ENCODE data around the gene RPTOR.

RPTOR gene

GRCh38 chr17:80818871-80819270 is 274.2 kb downstream of the RPTOR start:
- no peak for DNase-seq
- no peak for TF ChIP-seq POLR2A (IDR thresholded peaks at IDR 0.05; ENCODE audit: low read length)
- TF ChIP-seq GATA1 (IDR thresholded peaks at IDR 0.05; ENCODE audit: low read depth, low read length), result no peak

GRCh38 chr17:80819422-80820164 is 275.0 kb downstream of the RPTOR start:
- no peak for DNase-seq
- TF ChIP-seq GATA1 (IDR thresholded peaks at IDR 0.05; ENCODE audit: low read depth, low read length) (no peak), POLR2A (IDR thresholded peaks at IDR 0.05; ENCODE audit: low read length) (no peak)

- DNase-seq, result no peak
- TF ChIP-seq GATA1 (IDR thresholded peaks at IDR 0.05; ENCODE audit: low read depth, low read length), result no peak
- TF ChIP-seq POLR2A (IDR thresholded peaks at IDR 0.05; ENCODE audit: low read length), result no peak
These were observed 275.7 kb downstream of the RPTOR start for GRCh38 chr17:80820331-80820730.

GRCh38 chr17:80821546-80821945 is 276.9 kb downstream of the RPTOR start:
- no peak for DNase-seq
- TF ChIP-seq GATA1 (IDR thresholded peaks at IDR 0.05; ENCODE audit: low read depth, low read length), result no peak
- no peak for TF ChIP-seq POLR2A (IDR thresholded peaks at IDR 0.05; ENCODE audit: low read length)

- TF ChIP-seq POLR2A (IDR thresholded peaks at IDR 0.05; ENCODE audit: low read length) (no peak), GATA1 (IDR thresholded peaks at IDR 0.05; ENCODE audit: low read depth, low read length) (no peak)
- DNase-seq, result no peak
These were observed 277.5 kb downstream of the RPTOR start for GRCh38 chr17:80822021-80822699.

GRCh38 chr17:80822700-80823410 is 278.2 kb downstream of the RPTOR start:
- DNase-seq, result no peak
- TF ChIP-seq POLR2A (IDR thresholded peaks at IDR 0.05; ENCODE audit: low read length), result no peak
- TF ChIP-seq GATA1 (IDR thresholded peaks at IDR 0.05; ENCODE audit: low read depth, low read length), result no peak

- TF ChIP-seq POLR2A (IDR thresholded peaks at IDR 0.05; ENCODE audit: low read length) (no peak), GATA1 (IDR thresholded peaks at IDR 0.05; ENCODE audit: low read depth, low read length) (no peak)
- DNase-seq, result no peak
These were observed 280.2 kb downstream of the RPTOR start for GRCh38 chr17:80824549-80825470.

GRCh38 chr17:80825471-80826345 is 281.1 kb downstream of the RPTOR start:
- DNase-seq, result no peak
- TF ChIP-seq POLR2A (IDR thresholded peaks at IDR 0.05; ENCODE audit: low read length), result no peak
- no peak for TF ChIP-seq GATA1 (IDR thresholded peaks at IDR 0.05; ENCODE audit: low read depth, low read length)

GRCh38 chr17:80826346-80826954 is 281.8 kb downstream of the RPTOR start:
- DNase-seq, result no peak
- TF ChIP-seq POLR2A (IDR thresholded peaks at IDR 0.05; ENCODE audit: low read length) (no peak), GATA1 (IDR thresholded peaks at IDR 0.05; ENCODE audit: low read depth, low read length) (no peak)

GRCh38 chr17:80826955-80827645 is 282.5 kb downstream of the RPTOR start:
- TF ChIP-seq POLR2A (IDR thresholded peaks at IDR 0.05; ENCODE audit: low read length) (no peak), GATA1 (IDR thresholded peaks at IDR 0.05; ENCODE audit: low read depth, low read length) (no peak)
- no peak for DNase-seq

All from erythroblast (primary cell).